Upper lobe of right lung (tissue), 1 donor: Measurements from ENCODE around the gene PLBD2. TPM values are rescaled to one million over a fixed set of nuclear protein-coding genes. Genes with fewer than 3 reads are reported as not detected.

ENCODE experiments used
- ATAC-seq: fragments of 200-7000 bp; cut with Tn5 transposase; one replicate; pipeline ENCODE4 v1.9.1; 2020; ENCODE audit warnings: mild to moderate bottlenecking, moderate library complexity
- DNase-seq: peaks from one replicate; pipeline ENCODE4 v3.0.0-alpha.2; 2020
- H3K27ac ChIP-seq: fragments of 200-600 bp; one replicate; pipeline ENCODE4 v1.8.0; 2022
- H3K27me3 ChIP-seq: fragments of 200-600 bp; one replicate; pipeline ENCODE4 v1.8.0; 2022; ENCODE audit warnings: mild to moderate bottlenecking
- H3K36me3 ChIP-seq: fragments of 200-600 bp; one replicate; pipeline ENCODE4 v1.8.0; 2022
- H3K4me1 ChIP-seq: fragments of 200-600 bp; one replicate; pipeline ENCODE4 v1.8.0; 2022
- H3K4me3 ChIP-seq: fragments of 200-600 bp; one replicate; pipeline ENCODE4 v1.8.0; 2022; ENCODE audit warnings: mild to moderate bottlenecking
- H3K9me3 ChIP-seq: fragments of 200-600 bp; one replicate; pipeline ENCODE4 v1.8.0; 2022
- CTCF ChIP-seq: fragments of 200-600 bp; IDR thresholded peaks from one replicate; pipeline ENCODE4 v1.8.0; 2022; ENCODE audit warnings: antibody characterized with exemption
- intact Hi-C: fragments of 100-400 bp; cut with DNase I; formaldehyde crosslinking; loops from one replicate; pipeline ENCODE4 v1.11.0; 2022
- total RNA-seq: library from RNA; stranded (reverse); fragmentation: NEBNext Ultra II Directional; extraction: Animal tissue kit (Norgen Biotek cat#: 25700); gene quantifications from one replicate; pipeline ENCODE4 v1.2.1, GENCODE V29; 2021
- donor health status: DM: no; HTN: yes; CAD: no; lungs with severe emphysema.

The PLBD2 gene
- total RNA-seq, 1 donor from 2014 or later = 41.0 TPM

GRCh38 chr12:113420996-113421595 is 62.7 kb downstream of the PLBD2 start:
- H3K27me3 ChIP-seq = no peaks in the 10 kb centered on the region
- no peak overlapping the region for H3K27ac ChIP-seq
- ATAC-seq = no peak
- no peaks in the 10 kb centered on the region for H3K36me3 ChIP-seq
- no peaks in the 10 kb centered on the region for H3K9me3 ChIP-seq
- intact Hi-C loops = loop anchor here (10.0 kb wide), 1 partner anchor 226 kb away; no protein-coding TSS in a partner anchor
- peaks cover 28% of the 10 kb centered on the region for H3K4me1 ChIP-seq
- no peak for TF ChIP-seq CTCF
- H3K4me3 ChIP-seq = no peak overlapping the region
- DNase-seq = no peak

- H3K4me3 ChIP-seq = peak within 1 kb of the TSS; percentile 59
- peak within 1 kb of the TSS; percentile 77 for H3K27ac ChIP-seq
- intact Hi-C loops = loop anchor here (10.0 kb wide), 1 partner anchor 227 kb away; no protein-coding TSS in a partner anchor
- DNase-seq = peak; percentile 88
- H3K9me3 ChIP-seq = no peaks in the 10 kb centered on the region
- H3K4me1 ChIP-seq = peaks cover 28% of the 10 kb centered on the region
- TF ChIP-seq CTCF = no peak
- peak; percentile 94 for ATAC-seq
- no peaks in the 10 kb centered on the region for H3K27me3 ChIP-seq
- no peaks in the 10 kb centered on the region for H3K36me3 ChIP-seq
These were observed 63.9 kb downstream of the PLBD2 start, which contains the start of gene SDSL for GRCh38 chr12:113422030-113422885. Gene SDSL, plus strand, starts transcription at chr12:113422380. Its CDS starts 5,603 bp downstream, at chr12:113427983.

GRCh38 chr12:113422886-113423669 is 64.7 kb downstream of the PLBD2 start:
- Histone ChIP-seq H3K36me3 (no peaks in the 10 kb centered on the region), H3K27ac (peak overlapping the region; percentile 77), H3K9me3 (no peaks in the 10 kb centered on the region), H3K4me3 (peak overlapping the region; percentile 59), H3K4me1 (peaks cover 26% of the 10 kb centered on the region), H3K27me3 (no peaks in the 10 kb centered on the region)
- no peak for DNase-seq
- ATAC-seq = no peak
- intact Hi-C loops = loop anchor here (10.0 kb wide), 1 partner anchor 228 kb away; no protein-coding TSS in a partner anchor
- TF ChIP-seq CTCF = no peak

GRCh38 chr12:113424456-113424855 is 66.1 kb downstream of the PLBD2 start:
- ATAC-seq (no peak), DNase-seq (no peak)
- Histone ChIP-seq H3K9me3 (no peaks in the 10 kb centered on the region), H3K27ac (no peak overlapping the region), H3K36me3 (no peaks in the 10 kb centered on the region), H3K27me3 (no peaks in the 10 kb centered on the region), H3K4me1 (peaks cover 15% of the 10 kb centered on the region), H3K4me3 (no peak overlapping the region)
- intact Hi-C loops = loop anchor here (10.0 kb wide), 1 partner anchor 230 kb away; no protein-coding TSS in a partner anchor
- TF ChIP-seq CTCF = no peak
